HepG2 (cell line): ENCODE results near the gene CD69.

Experiments
- EZH2 ChIP-seq: conservative IDR thresholded peaks from 2 replicates; pipeline ENCODE4 v1.6.1; 2012; ENCODE audit warnings: mild to moderate bottlenecking, low read depth, low read length, moderate library complexity
- MIXL1 ChIP-seq: IDR thresholded peaks from 2 replicates; pipeline ENCODE4 v1.6.1; 2016
- PHF5A ChIP-seq: IDR thresholded peaks from one replicate; pipeline ENCODE4 v1.6.1; 2018; ENCODE audit warnings: low read depth, missing genetic modification reagents; ENCODE audit not compliant: unreplicated experiment
- TF ChIP-seq, protein P1 (sequence below): sonication (generic); formaldehyde crosslinking; IDR thresholded peaks from 2 replicates; pipeline ENCODE4 v1.5.0; 2020; ENCODE audit warnings: mild to moderate bottlenecking, missing genetic modification reagents, moderate library complexity

DNA sequence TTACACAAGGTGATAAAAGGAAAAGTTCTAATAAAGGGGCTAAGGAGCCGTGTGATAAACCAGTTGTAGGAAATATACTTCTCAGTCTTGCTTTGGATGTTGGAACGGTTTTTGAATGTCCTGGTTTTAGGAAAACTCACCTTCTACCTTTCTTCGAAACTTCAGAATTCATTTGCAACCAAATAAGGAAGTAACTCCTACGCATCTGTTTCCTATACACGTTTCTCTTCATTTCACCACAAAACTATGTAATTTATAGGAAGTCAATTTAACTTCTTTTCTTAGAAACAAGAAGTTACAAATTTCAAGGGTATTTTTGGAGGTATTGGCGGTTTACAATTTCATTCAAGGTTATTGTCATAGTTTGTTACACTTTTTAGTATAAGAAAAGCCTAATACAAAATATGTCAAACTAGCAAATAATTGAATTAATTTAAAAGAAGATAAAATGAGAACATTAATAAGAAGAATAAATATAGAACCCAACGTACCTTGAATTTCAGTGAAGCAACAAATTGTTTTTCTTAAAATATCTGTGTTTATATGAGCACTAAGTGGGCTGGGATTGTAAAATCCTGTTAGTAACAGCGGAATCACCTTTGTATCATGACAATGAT, 33.2 kb upstream of the CD69 start:
- TF ChIP-seq EZH2 (no peak), MIXL1 (CRISPR knock-in tag) (no peak), PHF5A (CRISPR knock-in tag) (no peak)
- TF ChIP-seq, protein P1, sequence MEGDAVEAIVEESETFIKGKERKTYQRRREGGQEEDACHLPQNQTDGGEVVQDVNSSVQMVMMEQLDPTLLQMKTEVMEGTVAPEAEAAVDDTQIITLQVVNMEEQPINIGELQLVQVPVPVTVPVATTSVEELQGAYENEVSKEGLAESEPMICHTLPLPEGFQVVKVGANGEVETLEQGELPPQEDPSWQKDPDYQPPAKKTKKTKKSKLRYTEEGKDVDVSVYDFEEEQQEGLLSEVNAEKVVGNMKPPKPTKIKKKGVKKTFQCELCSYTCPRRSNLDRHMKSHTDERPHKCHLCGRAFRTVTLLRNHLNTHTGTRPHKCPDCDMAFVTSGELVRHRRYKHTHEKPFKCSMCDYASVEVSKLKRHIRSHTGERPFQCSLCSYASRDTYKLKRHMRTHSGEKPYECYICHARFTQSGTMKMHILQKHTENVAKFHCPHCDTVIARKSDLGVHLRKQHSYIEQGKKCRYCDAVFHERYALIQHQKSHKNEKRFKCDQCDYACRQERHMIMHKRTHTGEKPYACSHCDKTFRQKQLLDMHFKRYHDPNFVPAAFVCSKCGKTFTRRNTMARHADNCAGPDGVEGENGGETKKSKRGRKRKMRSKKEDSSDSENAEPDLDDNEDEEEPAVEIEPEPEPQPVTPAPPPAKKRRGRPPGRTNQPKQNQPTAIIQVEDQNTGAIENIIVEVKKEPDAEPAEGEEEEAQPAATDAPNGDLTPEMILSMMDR (CRISPR knock-in tag): no peak
